Stimulated activated CD8-positive, alpha-beta memory T cell treated with anti-CD3 and anti-CD28 coated beads, Interleukin-4, amount 100 ng/mL, for 4 hours (primary cell): ENCODE measurements around the gene NTSR1.

Source experiments
- DNase-seq, 2 donors: peaks; one replicate each; pipeline ENCODE4 v3.0.0-alpha.2; 2020; ENCODE audit warnings: low read depth in 2 of 2, low spot score in 1 of 2

The NTSR1 gene

DNA sequence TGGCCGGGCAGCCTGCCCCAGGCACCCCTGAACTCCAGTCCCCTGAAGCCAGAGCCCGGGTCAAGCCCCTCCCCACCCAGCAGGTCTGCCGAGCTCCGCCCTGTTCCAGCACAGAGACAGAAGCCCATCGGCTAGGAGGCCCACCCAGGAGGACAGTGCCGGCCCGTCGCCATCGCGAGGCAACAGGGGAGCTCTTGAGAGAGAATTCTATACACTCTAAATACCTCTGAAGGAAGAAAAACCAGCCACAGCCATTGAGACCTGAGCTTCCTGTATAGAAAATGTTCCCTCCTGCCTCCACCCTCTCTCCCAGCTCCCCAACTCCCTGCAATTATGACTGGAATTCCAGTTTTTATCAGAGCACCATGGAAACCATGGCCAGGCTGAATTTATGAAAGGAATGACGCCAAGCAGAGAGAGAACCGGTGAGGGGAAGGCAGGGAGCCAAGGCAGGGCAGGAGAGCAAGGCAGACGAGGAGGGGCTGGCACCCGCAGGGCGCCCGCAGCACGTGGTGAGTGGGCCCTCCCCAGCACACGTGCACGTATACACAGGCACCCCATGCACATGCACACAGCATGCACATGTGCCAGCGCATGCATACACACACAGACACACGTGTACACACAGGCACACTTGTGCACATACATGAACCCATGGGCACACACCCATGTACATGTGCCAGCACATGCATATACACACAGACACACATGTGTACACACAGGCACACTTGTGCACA is 60.1 kb downstream of the NTSR1 start:
- no peak for DNase-seq

DNA sequence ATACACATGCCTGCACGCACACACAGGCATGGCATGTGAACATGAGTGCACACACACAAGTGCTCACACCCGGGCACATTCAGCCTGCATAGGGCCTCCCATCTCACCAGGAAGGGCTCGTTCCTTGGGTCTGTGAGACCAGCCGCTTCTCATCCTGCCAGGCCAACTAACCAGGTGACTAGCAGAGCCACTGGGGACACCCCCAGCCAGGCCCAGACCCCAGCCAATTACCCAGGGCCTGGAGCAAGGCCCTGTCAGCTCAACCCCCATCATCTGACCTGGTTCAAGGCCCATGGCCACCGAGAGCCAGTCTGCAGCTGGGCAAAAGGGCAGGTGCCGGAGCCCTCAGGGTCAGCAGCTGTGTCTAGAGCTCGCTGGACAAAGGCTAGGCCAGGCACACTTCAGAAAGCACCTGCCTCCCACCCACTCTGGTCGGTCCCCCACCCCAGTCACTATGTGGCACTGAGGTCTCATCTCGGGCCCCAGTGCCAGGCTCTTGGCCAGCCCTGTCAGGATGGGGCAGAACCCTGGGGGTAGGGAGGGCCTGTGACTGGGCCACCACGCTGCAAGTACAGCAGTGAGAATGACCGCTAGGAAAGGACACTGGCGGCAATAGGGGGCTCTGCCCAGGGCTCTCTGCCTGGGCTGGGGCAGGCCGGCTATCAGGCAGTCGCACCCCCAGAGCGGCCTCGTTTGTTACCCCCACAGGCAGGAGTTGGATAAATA is 60.9 kb downstream of the NTSR1 start:
- no peak for DNase-seq

DNA sequence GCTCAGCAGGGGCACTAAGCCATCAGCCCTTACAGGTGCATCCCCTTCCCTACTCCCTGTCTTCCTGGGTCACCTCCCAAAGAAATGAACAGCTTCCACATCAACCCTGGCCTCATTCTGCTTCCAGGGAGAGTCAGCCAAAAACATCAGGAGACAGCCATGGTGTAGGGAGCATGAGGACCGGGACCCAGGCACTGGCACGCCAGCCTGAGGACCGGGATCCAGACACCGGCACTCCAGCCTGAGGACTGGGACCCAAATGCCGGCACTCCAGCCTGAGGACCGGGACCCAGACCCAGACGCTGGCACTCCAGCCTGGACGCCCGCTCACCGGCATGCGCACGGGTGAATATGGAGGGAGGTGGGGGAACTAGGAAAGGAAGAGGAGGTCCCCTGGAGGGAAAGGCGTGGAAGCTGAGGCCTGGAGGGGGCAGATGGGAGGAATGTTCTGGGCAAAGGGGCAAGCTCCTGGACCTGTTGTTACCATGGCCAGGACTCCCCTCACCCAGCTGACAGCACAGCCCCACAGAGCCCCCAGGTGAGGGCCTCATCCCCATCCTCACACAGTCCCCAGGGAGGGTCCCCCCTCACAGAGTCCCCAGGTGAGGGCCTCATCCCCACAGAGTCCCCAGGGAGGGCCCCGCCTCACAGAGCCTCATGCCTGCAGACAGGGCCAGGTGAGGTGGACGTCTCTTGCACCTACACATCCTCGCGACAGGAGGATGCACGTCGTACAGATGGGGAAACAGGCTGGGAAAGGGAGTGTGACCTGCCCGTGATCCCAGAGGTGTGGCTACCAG is 61.7 kb downstream of the NTSR1 start:
- DNase-seq: no peak

DNA sequence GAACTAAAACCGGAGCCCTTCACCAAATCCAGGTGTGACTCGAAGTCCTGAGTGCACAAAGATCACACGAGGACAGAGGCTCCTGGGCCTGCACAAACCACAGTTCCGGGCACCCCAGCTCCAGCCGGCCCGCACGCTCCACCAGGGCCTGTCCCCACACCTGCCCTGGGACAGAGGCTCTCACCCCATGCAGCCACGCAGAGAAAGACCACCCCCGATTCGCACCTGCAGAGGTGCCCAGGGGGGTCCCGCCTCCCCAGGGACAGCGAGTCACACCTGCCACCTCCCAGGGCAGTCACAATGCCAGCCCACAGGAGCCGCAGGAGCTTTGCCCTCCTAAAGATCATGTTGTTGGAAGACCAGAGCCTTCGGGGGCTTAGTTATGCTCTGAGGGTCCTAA is 62.3 kb downstream of the NTSR1 start:
- DNase-seq: no peak

DNA sequence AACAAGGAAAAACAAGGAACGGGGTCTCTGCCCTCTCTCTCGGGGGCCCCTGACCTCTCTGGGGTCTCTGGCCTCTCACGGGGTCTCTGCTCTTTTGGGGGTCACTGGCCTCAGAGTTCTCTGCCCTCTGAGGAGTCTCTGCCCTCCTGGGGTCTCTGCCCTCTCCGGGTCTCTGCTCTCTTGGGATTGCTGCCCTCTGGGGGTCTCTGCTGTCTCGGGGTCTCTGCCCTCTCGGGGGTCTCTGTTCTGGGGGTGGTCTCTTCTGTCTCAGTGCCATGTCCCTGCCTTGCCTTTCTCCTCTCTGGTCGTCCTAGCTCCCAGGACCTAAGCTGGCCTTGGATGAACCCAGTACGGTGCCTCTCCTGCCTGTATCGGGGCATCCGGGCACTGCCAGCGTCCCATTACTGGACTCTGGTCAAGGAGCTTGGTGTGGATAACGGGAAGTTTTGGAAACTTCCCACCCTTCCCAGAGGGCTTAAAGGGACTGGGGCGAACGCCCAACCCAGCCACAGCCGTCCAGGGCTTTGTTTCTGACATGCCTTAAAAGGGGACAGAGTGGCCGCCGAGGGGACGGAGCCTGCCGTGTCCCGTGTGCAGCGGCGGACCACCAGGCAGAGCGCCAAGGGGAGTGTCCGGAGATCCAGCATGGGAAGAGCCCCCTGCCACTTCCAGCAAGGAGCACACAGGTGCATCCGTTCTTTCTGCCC is 62.9 kb downstream of the NTSR1 start:
- DNase-seq: no peak

DNA sequence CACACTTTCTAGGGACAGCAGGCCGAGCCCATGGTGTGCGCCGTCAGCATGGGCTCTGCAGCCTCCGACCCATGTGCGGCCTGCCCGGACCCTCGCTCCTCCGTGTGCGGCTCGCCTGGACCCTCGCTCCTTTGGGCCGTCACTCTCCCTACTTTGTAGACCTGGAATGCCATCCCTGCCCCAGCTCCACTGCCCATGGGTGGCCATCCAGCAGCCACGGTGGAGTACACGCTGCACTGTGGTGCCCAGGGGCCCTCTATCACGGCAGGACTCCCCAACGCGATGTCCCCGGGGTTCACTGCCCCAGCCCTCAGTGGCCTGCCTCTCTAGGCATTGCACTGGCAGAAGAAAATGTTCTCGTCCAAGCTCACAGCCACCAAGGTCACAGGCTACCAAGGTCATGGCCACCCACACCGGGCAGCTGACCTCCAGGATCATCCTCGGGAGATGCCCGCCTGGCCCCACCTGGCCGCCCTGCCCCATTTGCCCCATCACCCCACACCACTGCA is 63.5 kb downstream of the NTSR1 start:
- no peak for DNase-seq

DNA sequence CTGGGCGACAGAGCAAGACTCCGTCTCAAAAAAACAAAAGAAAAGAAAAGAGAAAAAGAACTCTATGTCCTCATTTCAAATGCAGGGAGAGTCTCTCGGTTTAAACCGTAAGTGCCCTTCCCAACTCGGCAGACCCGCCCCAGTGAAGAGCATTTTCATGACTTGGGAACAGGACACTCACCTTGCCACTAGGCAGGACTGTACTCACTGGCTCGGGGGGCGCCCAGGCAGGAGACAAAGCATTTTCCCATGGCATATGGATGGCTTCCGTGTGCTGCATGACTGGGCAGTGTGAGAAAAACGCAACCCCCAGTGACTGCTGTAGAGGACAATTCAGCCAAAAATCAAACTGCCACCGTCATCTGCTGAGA is 64.0 kb downstream of the NTSR1 start:
- no peak for DNase-seq

DNA sequence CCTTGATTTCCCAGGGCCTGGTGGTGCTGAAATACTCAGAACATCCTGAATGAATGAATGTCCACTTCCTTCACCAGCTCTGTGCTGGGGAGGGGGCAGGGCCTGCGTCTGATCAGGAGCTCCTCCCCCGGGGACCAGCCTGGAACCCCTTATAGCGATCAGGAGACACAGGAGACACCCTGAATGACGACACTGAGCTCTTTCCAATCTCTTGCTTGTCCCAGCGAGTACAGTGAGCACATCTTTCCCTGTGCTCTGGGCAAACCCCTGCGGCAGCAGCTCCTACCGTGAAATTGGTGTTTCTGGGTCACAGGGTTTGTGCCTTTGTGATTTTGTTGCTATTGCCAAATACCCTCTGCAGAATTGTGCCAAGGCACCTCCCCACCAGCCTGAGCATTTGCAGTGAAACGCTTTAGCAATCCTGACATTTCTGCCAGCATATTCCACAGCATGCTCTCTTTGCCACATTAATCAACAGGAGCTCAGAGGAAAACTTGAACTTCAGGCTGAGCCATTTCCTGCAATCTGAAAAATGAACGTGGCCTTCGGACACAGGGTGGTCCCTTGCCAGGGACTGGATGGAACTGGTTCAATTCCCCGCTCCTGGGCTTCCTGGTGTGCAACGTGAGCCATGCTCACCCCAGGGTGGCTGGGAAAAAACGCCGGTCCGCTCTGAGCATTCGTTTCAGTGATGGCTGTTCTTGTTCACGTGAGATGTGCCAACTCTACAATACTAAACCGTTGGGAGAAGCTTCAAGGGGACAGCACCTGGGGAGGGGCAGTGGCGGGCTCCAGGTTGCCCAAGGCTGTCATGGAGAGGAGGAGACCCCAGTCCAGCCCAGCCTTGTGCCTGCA is 64.6 kb downstream of the NTSR1 start:
- no peak for DNase-seq

DNA sequence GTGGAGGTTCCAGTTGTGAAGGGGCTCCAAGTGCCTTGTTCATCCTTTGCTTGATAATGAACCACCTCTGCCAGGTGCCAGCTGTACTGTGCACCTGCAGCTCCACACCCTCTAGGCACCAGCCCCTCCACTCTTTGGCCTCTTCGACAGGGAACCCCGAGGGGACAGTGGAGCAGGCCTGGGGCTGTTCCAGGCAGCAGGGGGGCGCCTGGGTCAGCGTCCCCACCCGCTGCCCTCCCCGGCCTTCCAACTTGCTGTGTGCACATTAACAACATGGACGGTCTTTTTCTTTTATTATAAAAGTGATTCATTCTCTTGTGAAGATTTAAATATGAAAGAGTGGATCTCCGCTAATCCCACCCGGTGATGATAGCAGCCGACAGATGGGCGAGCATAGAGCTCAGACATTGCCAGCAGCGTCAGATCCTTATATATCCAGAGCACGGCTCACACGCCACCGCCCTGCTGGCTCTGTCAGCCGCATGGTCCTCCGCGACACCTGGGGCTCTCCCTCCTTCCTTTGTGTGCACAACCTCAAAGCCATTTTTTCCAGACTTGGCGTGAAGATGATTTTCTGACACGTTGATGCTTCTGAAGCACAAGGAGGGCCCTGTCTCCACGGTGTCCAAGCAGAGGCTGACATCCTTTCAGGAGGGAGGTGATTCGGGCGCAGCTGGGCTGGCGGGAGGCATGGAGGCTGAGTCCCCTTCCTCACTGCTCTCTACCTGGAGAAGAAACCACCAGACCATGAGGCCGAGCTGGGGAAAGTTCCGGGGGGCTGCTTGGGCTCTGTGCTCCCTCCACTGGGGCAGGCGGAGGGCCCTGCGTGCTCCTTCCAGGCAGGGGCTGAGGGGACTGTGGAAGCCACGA is 65.4 kb downstream of the NTSR1 start:
- DNase-seq: no peak

DNA sequence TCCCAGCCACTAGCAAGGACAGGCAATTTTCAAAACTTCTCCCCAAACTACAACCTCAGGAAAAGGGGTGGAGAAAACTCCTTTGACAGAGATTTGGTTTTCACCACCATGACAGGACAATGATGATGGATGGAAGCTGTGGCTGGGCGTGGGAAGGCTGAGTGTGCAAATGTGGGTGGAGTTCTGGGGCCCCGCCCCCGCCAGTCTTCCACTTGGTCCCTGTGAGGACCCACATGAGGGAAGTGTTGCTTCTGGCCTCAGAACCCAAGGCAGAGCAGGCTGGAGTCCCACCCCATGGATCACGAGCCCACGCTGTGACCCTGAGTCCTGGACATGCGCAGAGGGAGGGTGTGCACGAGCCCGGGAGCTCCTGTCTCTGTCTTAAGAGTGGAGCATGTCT is 66.1 kb downstream of the NTSR1 start:
- no peak for DNase-seq

DNA sequence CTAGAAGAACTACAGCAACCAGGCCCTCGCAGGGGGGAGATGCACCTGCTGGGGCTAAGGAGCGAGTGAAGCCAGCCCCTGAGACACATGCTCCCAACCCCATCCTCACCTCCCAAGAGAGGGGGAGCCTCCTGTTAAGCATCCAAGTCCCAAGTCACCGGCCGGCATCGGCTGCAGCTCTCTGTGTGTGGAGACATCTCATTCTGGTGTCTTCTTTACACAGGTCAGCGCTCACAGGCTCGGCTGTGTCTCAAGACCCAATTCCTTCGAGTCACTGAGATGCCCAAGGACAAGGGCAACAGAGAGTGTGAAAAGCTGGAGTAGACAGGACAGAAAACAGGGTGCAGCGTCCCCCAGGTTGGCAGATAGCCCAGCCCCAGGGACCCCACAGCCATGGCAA is 66.6 kb downstream of the NTSR1 start:
- no peak for DNase-seq

DNA sequence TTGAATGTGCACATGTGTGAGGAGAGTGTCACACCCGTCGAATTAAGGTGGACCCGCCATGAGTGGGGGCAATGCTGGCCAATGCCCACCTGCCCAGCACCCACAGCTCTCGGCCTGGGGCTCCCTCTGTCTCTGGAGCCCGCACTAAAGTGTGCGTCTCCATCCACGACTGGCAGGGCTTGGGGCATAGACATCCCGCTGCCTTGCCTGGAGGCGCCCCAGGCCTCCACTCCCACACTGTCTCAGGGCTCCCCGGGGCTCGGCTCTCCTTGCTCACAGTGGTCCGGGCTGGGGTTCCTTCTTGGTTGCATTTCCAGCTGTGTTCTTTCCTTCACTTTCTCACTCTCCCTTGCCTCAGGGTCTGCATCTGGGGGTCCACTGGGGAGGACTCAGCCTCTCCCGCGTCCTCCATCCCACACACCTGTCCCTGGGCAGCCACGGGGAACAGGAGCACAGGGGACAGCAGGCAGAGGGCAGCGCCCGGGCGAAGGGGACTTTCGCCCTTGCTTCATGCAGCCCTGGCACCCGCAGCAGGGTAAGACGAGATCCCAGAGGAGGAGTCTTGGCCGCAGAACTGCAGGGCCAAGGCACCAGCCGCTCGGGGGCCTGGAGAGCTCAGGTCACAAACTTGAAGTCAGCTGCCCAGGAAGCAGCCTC is 67.5 kb downstream of the NTSR1 start:
- DNase-seq: no peak

DNA sequence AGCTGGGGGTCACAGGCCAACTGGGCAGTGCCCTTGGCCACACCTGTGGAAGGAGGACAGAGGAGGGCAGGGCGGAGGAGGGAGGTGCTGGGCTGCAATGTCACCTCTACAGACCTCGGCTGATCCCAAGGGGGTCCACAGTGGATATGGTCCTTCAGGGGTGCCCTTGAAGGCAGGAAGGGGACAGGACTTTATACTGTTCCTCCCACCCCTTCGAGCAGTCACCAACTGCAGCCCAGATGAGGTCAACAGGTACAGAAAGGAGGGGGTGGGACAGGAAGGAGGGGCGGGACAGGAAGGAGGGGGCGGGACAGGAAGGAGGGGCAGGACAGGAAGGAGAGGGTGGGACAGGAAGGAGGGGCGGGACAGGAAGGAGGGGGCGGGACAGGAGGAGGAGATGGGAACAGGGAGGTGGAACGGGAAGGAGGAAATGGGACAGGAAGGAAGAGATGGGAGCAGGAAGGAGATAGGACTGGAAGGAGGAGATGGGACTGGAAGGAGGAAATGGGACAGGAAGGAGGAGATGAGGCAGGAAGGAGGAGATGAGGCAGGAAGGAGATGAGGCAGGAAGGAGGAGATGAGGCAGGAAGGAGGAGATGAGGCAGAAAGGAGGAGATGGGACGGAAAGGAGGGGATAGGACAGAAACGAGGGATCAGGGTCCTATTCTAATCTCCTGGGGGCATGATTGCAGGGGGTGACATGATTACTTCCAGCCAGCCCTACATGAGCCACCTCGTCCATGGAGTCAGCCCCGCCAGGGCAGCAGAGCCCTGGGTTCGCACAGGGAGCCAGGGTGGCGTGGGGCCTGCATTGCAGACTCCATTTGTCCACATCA is 68.3 kb downstream of the NTSR1 start:
- DNase-seq: peak in 1 of 2 donors; percentile 29

DNA sequence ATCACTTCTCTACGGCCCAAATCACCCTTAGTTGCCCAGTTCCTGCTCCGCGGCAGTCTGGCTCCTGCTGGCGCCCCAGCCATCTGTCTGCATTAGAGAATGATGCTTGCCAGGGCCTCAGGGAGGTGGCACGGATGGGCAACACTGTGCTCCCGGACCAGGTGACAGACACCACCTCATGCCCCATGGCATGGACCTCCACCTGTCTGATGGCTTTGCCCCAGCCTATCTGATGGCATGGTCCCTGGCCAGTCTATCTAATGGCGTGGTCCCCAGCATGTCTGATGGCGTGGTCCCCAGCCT is 68.8 kb downstream of the NTSR1 start:
- no peak for DNase-seq

DNA sequence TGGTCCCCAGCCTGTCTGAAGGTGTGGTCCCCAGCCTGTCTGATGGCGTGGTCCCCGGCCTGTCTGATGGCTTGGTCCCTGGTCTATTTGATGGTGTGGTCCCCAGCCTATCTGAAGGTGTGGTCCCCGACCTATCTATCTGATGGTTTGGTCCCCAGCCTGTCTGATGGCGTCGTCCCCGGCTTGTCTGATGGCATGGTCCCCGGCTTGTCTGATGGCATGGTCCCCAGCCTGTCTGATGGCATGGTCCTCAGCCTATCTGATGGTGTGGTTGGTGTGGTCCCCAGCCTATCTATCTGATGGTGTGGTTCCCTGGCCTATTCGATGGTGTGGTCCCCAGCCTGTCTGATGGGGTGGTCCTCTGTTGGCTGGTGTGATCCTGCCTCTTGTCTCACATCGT is 69.4 kb downstream of the NTSR1 start:
- no peak for DNase-seq

DNA sequence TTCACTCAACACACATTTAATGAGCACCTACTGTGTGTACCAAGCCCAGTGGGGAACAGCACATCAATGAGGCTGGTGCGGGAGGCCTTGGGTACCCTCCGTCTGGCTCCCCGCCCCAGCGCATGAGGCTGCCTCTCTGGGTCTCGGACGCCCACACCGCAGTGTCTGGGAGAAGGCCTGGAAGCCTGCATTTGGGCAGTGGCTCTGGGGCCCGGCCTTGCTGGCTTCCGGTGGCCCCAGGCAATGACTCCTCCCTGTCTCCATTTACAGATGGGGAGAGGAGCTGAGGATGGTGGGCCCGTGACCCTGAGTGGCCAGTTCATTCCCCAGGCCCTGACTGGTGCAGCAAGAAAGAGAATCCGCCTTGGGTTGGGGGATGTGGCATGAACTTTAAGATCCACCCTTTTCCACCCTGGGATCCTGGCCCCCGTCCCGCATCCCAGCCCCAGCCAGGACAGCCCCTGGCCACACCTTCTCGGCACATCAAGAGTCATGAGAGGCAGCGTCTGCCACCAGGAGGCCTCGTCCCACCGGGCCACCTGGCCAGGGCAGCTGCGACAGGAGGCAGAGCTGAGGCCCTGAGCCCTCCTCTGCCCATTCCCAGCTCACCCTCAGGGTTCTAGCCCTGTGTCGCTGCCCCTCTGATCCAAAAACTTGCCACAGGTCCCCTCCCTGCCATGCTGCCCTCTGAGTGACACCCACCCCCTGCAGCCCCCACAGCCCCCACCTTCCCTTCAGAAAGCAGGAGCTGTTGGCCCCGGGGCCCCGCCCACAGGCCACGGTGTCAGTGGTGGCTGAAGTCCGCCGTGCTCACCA is 70.2 kb downstream of the NTSR1 start:
- no peak for DNase-seq

DNA sequence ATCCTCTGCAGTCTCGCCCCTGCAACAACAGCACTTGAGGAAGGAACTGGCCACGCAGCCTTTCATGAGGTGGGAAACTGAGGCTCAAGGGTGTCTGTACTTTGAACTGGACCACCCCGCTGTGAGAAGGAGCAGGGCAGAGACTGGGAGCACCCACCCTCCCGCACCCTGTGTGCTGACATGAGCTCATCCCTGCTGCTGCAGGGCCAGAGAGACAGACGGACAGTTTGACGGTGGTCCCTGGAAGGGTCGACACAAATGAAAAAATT is 70.7 kb downstream of the NTSR1 start:
- no peak for DNase-seq

DNA sequence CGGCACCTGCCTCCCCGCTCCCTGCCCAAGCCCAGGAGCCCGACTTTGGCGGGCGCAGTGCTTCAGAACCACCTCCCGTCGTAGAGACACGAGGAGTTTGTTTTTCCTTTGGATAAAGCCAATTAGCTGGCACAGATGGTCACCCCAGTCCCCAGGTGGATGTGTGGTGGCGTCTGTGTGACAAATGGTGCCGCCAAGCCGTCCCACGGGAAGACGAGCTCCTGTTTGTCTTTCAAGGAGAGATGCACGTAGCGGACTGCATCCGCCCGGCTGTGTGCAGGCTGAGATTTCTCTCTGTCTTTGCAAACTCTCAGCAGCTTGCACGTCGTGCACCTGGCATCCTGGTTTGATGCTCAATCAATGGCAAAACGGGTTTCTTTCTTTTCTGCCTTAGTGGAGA is 71.6 kb downstream of the NTSR1 start:
- DNase-seq: no peak
